GM19023 (cell line): ENCODE results near the gene PIGT.
A peak's percentile ranks its signal among the peaks of the same experiment; 100 is the strongest.

Experiments
- ATAC-seq: cut with Tn5 transposase; IDR thresholded peaks from one replicate; pipeline ENCODE4 v1.9.1; 2021; ENCODE audit warnings: mild to moderate bottlenecking, moderate library complexity; ENCODE audit not compliant: unreplicated experiment

PIGT gene

GRCh38 chr20:45426320-45427016 is 10.5 kb downstream of the PIGT start:
- ATAC-seq = no peak

DNA sequence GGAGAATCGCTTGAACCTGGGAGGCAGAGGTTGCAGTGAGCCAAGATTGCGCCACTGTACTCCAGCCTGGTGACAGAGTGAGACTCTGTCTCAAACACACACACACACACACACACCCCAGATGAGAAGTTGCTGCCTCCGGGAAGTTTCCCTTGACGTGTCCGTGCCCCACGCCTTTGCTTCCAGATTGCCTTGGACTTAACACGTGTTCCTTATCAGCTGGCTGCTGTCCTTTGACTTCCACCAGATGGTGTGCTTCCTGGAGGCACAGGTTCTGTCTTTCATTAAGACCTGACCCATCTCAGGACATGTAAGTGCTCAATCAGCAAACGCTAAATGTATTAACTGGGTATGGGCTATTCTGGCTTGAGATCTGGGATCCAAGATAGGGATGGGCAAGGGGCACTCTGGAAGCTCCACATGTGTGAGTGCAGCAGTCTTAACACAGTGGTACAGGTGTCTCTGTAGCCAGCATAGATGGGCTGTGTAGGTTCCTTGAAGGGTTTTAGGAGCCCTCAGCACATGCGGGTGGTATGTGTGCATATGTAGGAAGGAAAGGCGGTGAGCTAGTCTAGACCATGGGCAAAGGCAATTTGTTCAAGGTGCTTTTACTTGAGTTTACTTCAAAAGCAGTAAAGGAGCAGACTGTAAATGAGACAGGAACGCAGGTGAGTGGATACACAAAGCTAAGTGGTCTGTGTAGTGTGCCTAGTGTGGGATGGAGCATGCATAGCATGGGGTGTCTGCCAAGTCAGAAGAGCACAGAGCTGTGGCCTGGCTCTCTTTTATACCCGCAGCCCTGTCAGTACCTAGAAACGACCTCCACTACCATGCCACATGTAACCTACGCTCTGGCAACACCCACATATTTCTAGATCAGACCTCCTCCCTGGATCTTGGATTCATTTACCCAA is 11.6 kb downstream of the PIGT start:
- ATAC-seq = no peak

DNA sequence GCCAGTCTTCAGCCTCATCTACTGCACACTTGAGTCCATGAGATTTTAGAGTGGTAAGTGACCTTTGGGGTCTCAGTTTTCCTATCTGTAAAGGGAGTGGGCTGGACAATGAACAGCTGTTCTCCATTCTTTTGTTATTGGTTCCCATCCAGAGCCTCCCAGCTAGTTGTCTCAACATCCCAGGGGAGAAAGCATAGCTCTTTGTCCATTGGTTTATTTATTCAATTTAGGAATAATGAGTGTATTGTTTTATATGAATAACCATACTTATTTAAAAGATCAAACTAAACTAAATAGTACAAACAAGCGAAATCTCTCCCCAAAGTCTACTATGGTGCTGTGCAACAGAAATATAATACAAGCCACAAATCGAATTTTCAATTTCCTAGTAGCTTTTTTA is 13.7 kb downstream of the PIGT start:
- ATAC-seq = no peak

DNA sequence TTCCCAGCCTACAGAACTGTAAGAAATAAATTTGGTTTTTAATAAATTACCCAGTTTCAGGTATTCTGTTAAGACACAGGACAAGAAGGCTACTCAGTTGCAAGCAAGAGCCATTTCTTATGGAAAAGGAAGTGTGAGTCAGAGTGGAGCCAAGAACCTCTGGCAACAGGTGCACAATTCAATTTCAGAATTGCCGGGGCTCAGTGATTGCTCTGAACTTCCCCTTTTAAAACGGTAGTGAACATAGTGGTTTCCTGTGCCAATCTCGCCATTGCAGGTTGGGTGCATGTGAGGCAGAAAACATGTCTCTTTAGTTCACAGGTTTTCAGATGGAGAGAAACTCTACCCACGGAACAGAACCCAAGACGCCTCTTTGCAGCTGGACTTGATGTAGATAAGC is 16.4 kb downstream of the PIGT start:
- ATAC-seq = peak; percentile 60

DNA sequence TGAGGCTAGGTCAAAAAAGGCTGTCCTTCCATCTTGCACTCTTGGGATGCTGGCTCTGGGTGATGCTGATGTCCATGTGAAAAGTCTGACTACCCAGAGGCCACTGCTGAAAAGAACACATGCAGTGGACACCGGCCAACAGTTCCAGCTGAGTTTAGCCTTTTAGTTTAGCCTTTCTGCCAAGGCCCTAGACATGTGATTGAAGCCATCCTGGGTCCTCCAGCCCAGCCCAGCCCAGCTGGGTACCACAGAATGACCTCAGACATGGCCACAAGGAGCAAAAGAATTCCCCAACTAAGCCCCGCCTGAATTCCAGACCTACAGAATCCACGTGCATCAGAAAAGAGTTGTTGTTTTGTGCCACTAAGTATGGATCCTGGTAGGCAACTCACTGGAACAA is 17.4 kb downstream of the PIGT start:
- ATAC-seq = no peak

DNA sequence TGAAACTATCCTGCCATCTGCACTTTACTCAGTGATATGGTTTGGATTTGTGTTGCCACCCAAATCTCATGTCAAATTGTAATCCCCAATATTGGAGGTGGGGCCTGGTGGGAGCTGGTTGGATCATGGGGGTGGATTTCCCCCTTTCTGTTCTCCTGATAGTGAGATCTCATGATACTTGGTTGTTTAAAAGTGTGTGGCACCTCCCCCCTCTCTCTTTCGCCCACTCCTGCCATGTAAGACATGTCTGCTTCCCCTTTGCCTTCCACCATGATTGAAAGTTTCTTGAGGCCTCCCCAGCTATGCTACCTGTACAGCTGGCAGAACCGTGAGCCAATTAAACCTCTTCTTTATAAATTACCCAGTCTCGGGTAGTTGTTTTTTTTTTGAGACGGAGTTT is 18.0 kb downstream of the PIGT start:
- ATAC-seq = no peak

GRCh38 chr20:45436732-45437485 is 21.0 kb downstream of the PIGT start:
- peak; percentile 80 for ATAC-seq

GRCh38 chr20:45440424-45440823 is 24.5 kb downstream of the PIGT start:
- ATAC-seq = no peak

DNA sequence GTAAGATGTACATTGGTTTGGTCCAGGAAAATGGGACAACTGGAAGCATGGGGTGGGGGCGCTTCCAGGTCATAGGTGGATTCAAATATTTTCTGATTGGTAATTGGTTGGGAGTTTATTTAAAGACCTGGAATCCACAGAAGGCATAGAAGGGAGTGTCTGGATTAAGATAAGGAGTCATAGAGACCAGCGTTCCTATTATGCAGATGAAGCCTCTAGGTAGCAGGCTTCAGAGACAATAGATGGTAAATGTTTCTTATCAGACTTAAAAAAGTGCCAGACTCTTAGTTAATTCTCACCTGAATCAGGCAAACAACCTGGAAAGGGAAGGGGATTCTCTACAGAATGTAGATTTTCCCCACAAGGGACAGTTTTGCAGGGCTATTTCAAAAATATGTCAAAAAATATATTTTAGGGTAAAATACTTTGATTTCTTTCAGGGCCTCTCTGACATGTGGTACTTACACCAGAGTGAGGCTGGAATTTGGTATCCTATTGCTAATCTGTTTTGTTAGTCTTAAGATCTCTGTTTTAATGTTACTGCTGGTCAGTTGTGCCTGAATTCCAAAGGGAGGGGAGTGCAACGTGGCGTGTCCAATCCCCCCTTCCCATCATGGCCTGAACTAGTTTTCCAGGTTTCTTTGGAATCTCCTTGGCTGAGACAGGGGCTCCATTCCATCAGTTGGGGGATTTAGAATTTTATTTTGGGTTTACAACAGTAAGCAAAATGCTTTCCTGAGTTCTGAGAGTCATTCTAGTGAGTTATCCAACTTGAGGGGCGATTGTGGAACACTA is 25.1 kb downstream of the PIGT start:
- no peak for ATAC-seq

DNA sequence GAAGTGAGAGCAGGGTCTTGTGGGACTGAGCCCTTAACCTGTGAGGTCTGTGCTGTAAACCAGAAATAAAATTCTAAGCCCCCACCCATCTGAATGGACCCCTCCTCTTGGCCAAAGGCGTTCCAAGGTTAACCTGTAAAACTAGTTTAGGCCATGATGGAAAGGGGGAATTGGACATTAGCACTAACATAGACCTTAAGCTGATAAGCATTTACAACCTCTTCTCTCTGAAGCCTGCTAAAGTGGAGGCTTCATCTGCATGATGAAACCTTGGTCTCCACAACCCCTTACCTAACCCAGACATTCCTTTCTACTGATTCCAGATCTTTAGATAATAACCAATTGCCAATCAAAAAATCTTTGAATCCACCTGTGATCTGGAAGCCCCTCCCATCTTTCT is 25.8 kb downstream of the PIGT start:
- no peak for ATAC-seq

- no peak for ATAC-seq
Observed at GRCh38 chr20:45444050-45444449, 28.1 kb downstream of the PIGT start.

DNA sequence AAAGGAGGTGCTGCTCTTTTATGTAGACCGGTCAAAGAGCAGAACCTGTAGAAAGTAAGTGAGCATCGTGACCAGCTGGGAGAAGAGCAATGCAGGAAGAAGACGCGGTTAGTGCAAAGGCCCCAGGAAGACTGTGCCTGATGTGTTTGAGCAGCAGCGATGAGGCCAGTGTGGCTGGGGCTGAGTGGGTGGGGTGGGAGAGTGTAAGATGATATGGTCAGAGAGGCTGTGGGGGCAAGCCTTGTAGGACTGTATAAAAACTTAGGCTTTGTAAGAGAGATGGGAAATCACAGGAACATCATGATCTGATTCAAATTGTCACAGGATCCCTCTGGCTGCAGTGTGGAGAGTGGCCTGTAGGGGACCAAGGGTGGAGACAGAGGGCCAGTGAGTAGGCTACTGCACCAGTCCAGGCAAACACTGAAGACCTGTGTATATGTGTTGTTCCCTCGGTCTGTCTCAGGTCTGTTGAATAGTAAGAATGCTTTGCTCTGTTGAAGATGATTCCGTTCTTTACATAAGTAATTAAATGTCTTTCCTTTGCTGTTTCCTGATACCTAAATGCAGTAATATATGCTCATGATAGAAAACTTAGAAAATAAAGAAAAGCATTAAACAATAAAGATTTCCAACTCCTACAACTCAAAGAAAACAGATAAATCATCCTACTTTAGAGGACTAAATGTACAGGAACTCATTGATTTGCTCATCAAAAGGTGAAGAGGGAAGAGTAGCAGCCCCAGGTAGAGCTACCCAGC is 30.0 kb downstream of the PIGT start:
- no peak for ATAC-seq

- no peak for ATAC-seq
Observed at GRCh38 chr20:45448270-45448669, 32.3 kb downstream of the PIGT start.

GRCh38 chr20:45449528-45449927 is 33.6 kb downstream of the PIGT start:
- ATAC-seq = no peak

DNA sequence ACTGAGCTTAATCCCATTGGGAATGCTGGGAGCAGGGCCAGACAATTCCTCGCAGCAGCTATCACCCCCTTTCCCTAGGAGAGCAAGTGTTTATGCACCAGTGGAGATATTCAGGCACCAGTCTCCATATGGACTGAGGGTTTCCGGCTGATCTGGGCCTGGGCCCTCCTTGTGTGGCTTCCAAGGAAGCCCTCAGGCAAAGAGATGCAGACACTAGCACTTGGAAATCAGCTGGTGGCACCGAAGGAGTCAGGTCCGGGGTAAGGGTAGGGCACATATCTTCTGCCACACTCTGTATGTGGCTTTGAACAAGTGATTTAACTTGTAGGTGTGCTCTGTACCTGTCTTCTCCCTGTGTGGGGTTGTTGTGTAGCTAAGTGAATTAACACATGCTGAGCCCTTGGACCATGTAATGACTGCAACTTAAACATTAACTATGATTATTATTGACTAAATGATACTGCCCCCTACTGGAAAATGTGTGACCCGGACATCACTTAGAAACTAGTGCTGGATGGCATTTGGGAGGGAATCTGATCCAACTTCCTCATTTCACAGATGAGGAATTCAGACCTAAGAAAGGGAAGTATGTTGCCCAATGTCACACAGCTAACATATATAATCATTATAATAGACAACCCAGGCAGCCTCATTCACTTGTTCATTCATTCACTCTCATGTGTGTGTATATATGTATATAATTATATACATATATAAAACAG is 34.3 kb downstream of the PIGT start:
- ATAC-seq = no peak

DNA sequence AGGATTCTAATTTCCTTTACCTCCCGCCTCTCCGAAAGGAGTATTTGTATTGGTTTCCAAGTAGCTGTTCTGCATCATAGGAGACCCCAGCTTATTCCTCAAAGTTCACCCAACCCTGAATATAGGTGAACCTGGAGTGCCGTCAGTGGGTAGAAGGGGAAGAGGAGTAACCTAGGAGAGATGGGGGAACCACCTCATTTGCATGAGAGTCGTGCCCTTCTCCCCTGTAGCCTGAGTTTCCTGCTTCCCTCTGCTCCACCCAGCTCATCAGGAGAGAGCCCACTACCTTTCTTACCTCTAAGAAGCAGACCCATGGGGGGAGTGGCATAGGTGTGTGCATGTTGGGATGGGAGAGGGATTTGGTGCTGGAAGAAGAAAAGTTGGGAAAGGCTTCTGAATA is 36.3 kb downstream of the PIGT start:
- no peak for ATAC-seq

DNA sequence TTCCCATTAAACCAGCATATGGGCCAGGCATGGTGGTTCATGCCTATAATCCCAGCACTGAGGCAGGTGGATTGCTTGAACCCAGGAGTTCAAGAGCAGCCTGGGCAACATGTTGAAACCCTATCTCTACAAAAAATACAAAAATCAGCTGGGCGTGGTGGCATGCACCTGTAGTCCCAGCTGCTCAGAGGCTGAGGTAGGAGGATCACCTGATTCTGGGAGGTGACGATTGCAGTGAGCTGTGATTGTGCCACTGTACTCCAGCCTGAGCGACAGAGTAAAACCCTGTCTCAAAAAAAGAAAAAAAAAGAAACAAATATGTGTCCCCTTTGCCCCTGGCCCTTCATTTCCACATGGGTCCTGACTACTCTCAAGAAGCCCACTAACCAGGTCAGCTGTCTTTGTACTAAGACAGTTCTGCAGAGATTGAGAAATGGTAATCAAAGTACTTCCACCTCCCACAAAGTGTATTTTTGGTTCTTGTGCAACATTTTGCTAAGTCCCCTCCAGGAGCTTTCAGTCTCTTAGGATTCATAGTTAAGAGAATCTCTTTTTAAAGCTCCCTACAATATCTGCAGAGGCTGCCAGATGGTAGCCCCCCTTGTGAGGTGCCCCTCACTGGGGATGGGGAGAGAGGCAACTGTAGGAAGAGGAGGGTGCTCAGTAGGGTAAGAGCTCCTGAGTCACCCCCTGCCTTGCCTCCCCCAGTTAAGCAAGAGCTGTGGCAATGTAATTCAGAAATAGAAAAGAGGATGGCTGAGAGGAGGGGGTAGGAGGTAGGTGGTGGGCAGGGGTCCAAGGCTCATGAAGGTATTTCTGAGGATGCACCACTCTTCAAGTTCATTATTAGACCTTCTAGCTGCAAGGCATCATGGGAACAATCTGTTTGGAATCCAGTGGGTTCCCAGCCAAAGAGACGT is 37.1 kb downstream of the PIGT start:
- no peak for ATAC-seq

GRCh38 chr20:45456632-45457031 is 40.7 kb downstream of the PIGT start:
- no peak for ATAC-seq
